Tibial nerve (tissue), 3 donors: ENCODE results near the gene SNED1.

Experiments used
- POLR2A ChIP-seq, 2 donors: fragments of 450-650 bp; IDR thresholded peaks; one replicate each; pipeline ENCODE4 v1.6.1; 2017; ENCODE audit warnings: antibody characterized with exemption in 2 of 2, mild to moderate bottlenecking in 2 of 2, moderate library complexity in 2 of 2
- TF ChIP-seq, protein P1 (sequence below), 5 experiments: fragments of 200-600 bp in 3 of 5; fragments of 450-650 bp in 2 of 5; sonication (generic) in 3 of 5; IDR thresholded peaks; one replicate each; pipeline ENCODE4 v1.5.1; 2016 to 2019; ENCODE audit warnings: antibody characterized with exemption in 5 of 5, mild to moderate bottlenecking in 3 of 5, moderate library complexity in 2 of 5

DNA sequence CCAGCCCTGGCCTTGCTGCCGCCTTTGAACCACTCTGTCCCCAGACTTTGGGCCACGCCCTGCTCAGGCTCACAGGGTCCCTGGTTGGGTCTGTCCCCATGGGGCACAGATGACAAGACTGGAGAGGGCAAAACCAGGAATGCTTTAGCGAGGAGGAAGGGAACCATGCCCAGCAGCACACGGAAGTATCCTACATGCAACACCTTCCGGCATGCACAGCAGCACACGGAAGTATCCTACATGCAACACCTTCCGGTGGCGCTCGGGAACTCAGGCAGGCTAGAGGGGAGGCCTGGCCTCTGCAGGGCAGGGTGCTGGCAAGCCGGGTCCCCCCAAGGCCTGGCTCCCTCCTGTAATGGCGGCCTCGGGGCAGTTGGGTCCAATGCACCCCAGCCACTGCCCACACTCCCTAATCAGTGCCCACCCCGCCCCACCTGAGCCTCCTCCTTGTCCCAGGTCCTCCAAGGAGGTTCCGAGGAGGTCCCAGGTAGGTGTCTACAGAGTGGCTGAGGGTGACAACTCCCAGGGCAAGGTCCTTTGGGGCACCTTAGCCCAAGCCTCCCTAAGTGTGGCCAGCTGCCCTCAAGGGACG lies 33.6 kb upstream of the SNED1 start:
- TF ChIP-seq, protein P1, sequence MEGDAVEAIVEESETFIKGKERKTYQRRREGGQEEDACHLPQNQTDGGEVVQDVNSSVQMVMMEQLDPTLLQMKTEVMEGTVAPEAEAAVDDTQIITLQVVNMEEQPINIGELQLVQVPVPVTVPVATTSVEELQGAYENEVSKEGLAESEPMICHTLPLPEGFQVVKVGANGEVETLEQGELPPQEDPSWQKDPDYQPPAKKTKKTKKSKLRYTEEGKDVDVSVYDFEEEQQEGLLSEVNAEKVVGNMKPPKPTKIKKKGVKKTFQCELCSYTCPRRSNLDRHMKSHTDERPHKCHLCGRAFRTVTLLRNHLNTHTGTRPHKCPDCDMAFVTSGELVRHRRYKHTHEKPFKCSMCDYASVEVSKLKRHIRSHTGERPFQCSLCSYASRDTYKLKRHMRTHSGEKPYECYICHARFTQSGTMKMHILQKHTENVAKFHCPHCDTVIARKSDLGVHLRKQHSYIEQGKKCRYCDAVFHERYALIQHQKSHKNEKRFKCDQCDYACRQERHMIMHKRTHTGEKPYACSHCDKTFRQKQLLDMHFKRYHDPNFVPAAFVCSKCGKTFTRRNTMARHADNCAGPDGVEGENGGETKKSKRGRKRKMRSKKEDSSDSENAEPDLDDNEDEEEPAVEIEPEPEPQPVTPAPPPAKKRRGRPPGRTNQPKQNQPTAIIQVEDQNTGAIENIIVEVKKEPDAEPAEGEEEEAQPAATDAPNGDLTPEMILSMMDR (IDR thresholded peaks at IDR 0.05) = no peak
- no peak for TF ChIP-seq POLR2A (IDR thresholded peaks at IDR 0.05)
